Measurements from ENCODE around the gene DPH2.

The DPH2 gene

DNA sequence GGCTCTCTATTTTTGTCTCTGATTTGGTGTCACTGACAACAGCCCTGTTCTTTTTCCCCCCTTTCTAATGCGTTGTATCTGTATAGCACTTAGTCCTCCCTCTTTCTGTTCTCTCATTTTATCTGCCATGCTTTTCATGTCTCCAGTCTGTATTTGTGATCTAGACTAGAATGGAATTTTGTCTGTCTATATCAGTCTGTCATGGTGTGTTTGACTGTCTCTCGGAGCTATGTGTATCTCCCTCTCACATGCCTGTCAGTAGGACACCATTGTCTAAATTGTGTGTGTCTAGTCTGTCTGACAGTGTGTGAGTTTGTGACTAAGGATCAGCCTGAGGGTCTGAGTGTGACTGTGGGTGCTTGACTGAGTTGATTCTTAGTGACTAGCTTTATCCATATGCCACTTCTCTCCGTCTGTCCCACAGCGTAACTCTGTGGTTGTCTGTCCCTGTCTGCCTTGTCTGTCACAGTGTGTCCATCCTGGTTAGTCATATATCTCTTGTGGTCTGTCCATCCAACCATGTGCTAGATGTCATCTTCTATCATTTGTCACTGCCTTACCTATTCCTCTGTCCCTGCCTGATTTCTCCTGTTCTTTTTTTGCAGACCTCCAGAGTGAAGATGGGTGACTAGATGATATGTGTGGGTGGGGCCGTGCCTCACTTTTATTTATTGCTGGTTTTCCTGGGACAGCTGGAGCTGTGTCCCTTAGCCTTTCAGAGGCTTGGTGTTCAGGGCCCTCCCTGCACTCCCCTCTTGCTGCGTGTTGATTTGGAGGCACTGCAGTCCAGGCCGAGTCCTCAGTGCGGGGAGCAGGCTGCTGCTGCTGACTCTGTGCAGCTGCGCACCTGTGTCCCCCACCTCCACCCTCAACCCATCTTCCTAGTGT lies 7.8 kb downstream of the DPH2 start:
- no peak for DNase-seq
- in situ Hi-C loops (cut with HindIII; ENCODE audit: low pct_ligation_motif_present, low pct_unique_long_range_greater_than_20kb, low sequenced_read_pairs) = no loop called here

DNA sequence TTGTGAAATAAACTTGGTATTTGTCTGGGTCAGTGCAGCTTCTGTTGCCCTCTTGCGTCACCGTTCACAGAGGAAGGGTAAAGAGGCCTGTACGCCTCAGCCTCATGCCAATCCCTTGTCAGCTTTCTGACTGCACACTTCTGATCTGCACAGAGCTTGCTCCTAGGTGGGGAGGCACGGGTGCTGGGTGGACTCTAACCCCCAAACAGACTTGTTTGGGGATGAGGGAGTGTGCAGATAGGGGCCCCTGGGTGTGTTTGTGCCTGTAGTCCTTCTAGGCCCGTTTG lies 8.4 kb downstream of the DPH2 start:
- no peak for DNase-seq
- in situ Hi-C loops (cut with HindIII; ENCODE audit: low pct_ligation_motif_present, low pct_unique_long_range_greater_than_20kb, low sequenced_read_pairs) = no loop called here

DNA sequence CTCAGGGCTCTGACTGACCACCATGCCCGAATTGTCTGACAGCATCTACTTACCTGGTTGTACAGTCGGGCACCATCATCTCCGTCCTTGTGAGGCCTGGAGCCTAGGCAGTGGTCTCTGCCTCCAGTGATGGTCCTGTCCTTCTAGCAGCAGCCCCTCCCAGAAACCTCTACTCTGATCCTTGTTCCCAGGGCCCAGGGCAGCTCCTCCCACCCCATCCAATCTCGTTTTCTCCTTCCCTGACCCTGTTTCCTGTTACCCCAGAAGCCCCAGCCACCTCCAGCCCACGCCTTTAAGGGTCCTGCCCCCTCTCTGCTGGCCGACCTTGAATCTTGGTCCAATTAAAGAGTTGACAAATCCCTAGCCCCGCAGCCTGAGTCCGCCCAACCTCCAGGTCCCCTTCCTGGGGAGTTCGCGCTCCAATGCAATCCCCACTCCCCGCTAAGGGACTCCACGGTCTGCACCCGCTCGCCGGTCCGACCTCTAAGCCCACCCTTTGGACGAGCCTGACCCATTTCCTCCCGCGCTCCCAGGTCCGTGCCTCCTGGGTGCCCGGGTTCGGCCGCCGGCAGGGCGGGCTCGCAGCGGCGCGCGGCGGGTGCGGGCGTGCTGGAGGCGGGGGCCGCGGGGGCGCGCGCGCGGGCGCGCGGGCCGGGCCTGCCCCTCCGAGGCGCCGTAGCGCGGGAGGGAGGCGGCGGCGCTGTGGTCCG lies 8.9 kb downstream of the DPH2 start, which contains the start of gene B4GALT2:
Gene B4GALT2, plus strand, starts transcription at position 660 of the 710 bp plus-strand sequence. CDS start 1,951 bp downstream, outside the sequence.
- peak; percentile 36 for DNase-seq
- in situ Hi-C loops (cut with HindIII; ENCODE audit: low pct_ligation_motif_present, low pct_unique_long_range_greater_than_20kb, low sequenced_read_pairs) = no loop called here

DNA sequence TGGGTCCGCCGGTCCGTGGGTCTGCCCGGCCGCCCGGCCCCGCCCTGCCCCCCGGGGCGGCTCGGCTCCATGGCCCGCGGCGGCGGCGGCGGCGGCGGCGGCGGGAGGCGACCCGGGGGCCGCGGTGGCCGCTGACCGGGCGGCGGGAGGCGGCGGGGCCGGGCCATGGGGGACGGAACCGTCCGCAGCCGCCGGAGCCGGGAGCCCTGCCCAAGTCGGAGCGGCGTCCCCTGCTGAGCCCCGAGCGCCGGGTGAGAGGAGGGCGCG lies 9.4 kb downstream of the DPH2 start:
- no peak for DNase-seq
- in situ Hi-C loops (cut with HindIII; ENCODE audit: low pct_ligation_motif_present, low pct_unique_long_range_greater_than_20kb, low sequenced_read_pairs) = no loop called here

DNA sequence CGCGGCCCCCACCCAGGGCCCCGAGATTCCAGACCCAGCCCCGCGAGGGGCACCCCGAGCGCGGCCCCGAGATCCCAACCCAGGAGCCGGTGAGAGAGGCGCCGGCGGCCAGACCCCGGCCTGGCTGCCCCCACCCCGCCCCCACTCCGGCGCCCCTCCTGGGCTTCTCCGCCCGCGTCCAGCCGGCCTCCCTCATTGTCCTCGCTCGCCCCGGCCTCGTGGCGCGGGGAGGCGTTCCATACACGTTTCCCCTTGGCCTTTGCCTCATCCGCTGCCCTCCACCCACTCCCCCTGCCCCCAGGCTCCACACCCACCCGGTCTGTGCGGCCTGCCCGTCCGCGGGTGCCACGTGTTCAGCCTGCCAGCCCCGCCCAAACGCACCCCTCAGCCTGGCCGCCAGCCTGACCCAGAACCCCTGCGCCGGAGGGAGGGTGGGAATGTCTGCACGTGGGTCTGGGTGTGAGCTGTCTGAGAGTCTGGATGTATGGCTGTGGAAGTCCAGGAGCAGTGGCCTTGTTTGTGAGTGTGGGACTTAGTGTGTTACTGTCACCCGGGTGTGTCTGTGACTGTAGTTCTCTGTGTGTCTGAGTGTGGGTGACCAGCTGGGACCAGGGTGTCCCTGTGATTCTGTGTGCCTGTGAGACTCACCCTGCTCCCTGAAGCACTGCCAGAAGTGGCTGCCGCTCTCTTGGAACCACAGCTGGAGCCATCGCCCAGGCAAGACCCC lies 9.9 kb downstream of the DPH2 start:
- peak; percentile 25 for DNase-seq
- in situ Hi-C loops (cut with HindIII; ENCODE audit: low pct_ligation_motif_present, low pct_unique_long_range_greater_than_20kb, low sequenced_read_pairs) = no loop called here

DNA sequence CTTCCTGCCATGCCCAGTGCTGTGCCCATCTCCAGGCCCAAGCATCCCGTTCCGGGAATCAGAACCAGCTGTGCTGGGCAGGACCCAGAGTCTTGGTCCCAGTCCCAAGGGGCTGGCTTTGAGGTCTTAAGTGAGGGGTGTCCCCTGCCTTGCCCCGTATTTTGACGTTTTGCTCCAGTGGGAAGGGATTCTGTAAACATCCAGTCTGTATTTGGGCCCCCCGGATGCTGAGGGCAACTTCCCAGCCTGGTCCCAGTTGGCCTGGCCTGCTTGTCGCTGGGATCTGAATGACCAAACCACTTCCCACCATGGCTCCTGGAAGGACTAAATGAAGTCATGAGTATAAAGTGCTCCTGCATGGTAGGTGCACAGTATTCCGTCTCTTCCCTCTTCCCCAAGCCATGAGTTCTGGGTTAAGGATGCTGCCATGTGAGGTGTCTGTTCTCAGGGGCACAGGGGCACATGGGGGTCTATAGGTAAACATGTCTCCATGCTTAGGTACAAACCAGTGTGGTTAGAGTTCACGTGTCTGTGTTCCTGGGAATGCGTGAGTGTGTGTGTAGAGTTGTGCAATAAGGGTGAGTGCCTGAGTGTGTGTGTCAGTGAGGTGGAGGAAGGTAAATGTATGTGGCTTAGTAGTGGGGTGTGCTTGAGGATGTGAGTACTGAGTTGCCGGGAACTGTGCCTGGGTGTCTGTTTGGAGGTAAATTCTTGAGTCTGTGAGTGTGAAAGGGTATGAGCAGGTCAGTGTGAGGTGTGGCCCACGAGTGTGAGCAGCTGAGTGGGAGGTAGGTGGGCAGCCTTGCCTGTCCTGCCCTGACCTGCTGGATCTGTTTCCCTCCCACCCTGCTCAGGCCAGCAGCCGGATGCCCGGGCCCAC lies 10.7 kb downstream of the DPH2 start:
- DNase-seq = no peak
- in situ Hi-C loops (cut with HindIII; ENCODE audit: low pct_ligation_motif_present, low pct_unique_long_range_greater_than_20kb, low sequenced_read_pairs) = no loop called here

DNA sequence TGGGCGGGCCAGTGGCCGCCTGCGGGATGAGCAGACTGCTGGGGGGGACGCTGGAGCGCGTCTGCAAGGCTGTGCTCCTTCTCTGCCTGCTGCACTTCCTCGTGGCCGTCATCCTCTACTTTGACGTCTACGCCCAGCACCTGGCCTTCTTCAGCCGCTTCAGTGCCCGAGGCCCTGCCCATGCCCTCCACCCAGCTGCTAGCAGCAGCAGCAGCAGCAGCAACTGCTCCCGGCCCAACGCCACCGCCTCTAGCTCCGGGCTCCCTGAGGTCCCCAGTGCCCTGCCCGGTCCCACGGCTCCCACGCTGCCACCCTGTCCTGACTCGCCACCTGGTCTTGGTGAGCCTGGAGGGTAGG lies 11.3 kb downstream of the DPH2 start:
- in situ Hi-C loops (cut with HindIII; ENCODE audit: low pct_ligation_motif_present, low pct_unique_long_range_greater_than_20kb, low sequenced_read_pairs) = no loop called here
- DNase-seq = no peak

DNA sequence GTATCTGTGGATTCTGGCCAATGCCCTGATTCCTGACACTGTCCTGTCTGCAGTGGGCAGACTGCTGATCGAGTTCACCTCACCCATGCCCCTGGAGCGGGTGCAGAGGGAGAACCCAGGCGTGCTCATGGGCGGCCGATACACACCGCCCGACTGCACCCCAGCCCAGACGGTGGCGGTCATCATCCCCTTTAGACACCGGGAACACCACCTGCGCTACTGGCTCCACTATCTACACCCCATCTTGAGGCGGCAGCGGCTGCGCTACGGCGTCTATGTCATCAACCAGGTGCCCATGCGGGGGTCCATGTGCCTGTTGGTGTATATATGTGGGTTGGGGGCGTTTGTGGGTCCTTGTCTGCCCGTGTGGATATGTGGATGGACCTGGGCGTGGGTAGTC lies 11.8 kb downstream of the DPH2 start:
- no peak for DNase-seq
- in situ Hi-C loops (cut with HindIII; ENCODE audit: low pct_ligation_motif_present, low pct_unique_long_range_greater_than_20kb, low sequenced_read_pairs) = no loop called here

DNA sequence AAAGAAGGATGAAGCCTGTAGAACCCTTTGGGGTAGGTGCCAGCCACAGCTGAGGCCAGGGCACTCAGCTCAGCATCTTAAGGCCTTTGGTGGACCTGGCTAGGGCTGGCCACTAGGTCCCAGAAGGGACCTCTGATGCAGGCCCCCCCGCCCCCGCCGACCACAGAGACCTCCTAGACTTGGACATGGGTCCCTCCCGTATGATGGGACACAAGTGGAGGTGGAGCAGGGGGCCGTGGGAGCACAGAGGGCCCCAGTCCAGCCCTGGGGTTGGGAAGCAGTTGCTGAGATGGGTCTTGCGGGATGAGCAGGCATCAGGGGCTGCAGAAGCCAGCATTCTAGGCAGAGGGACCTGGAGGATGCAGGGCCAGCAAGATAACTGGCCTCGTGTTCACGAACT lies 12.4 kb downstream of the DPH2 start:
- no peak for DNase-seq
- in situ Hi-C loops (cut with HindIII; ENCODE audit: low pct_ligation_motif_present, low pct_unique_long_range_greater_than_20kb, low sequenced_read_pairs) = no loop called here

DNA sequence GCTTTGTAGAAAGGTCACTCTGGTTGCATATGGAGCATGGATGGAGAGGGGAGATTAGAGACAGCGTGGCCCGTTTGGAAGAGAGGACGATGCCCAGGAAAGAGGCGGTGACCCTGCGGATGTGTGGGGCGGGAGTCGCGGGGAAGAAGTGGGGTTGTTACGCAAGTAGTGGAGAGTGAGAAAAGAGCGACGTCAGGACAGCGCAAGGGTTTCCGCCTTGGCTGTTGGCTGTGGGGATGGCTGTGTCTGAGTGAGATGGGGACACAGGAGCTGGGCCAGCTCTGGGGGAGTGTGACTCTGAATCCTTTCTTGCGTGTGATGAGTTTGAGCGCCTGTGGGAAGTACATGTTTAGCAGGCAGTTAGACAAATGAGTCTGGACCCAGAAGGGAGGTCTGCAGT lies 13.0 kb downstream of the DPH2 start:
- DNase-seq = no peak
- in situ Hi-C loops (cut with HindIII; ENCODE audit: low pct_ligation_motif_present, low pct_unique_long_range_greater_than_20kb, low sequenced_read_pairs) = no loop called here

DNA sequence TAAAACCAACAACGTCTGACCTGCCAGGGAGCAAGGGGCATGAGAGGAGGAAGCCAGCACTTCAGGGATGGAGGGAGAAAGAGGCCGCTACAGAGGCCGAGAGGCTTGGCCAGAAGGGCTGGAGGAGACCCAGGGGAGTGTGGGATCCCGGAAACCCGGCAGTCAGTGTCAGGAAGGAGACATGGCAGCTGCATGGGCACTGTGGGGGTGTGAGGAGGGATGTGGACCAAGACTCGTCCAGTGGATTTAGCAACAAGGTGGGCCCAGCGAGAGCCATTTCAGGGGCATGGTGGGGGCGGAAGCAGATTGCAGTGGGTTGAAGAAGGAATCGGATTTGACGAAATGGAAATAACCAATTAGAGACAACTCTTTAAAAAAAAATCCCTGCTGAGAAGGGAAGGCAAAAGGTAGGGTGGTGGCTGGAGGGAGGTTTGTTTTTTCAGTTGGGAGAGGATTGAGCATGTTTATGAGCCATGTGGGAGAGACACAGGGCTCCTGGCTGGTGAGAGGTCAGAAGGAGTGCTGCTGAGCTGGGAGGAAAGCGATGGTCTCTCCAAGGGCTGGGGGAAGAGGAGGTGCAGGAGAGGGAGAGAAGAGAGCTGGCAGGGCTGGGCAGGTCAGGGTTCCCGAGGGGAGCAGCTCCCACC lies 13.6 kb downstream of the DPH2 start:
- DNase-seq = no peak
- in situ Hi-C loops (cut with HindIII; ENCODE audit: low pct_ligation_motif_present, low pct_unique_long_range_greater_than_20kb, low sequenced_read_pairs) = no loop called here

DNA sequence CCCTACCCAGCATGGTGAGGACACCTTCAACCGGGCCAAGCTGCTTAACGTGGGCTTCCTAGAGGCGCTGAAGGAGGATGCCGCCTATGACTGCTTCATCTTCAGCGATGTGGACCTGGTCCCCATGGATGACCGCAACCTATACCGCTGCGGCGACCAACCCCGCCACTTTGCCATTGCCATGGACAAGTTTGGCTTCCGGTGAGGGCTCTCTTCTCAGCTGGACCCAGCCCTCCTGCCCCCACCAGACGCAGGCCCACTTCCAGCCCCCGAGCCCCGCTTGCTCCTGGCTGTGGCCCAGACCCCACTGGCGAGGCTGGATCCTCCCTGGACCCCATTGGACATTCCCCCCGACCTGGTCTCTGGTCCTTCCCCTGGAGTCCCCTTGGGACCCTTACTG lies 15.0 kb downstream of the DPH2 start:
- DNase-seq = no peak
- in situ Hi-C loops (cut with HindIII; ENCODE audit: low pct_ligation_motif_present, low pct_unique_long_range_greater_than_20kb, low sequenced_read_pairs) = no loop called here

DNA sequence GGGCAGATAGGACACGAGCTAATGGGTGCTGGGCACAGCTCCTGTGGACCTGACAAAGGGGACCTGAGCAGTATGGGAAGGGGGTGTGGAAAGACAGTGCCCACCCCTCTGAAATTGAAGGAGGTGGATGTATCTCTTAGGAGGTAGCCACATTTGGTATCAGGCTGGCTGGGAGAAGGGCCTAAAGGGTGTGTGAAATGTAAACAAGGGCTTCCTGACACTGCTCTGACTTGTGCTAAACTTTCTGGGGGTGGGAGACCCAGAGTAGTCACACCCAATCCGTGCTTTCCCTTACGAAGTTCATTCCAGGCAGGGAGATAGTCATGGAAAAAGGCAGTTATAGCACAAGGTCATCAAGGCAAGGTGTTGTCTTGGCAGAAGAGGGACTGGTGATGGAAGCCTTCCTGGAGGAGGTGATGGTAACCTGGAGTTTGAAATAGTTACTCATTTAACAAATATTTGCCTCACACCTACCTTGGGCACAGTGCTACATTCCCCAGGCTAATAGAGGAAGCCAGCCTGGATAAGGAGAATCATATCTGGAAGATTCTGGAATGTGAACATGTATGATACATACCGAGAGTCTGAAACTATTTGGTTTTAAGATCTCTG lies 16.3 kb downstream of the DPH2 start:
- DNase-seq = no peak
- in situ Hi-C loops (cut with HindIII; ENCODE audit: low pct_ligation_motif_present, low pct_unique_long_range_greater_than_20kb, low sequenced_read_pairs) = no loop called here

DNA sequence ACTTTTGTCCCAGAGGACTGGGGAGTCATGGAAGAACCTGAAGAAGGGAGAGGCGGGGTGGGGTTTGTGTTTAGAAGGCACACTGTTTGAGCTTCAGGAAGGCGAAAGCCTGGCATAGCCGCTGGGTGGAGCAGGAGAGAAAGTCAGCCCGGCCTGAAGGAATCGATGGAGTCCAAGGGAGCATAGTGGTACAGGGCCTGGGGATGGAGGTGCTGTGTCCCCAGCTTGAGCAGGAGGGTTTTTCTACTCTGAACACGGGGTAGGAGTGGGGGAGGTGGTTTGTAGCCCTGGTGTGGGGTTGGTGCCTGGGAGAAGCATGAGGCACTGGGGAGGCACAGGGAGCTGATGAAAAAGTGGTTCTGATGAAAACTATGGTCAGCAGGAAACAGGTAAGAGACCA lies 16.9 kb downstream of the DPH2 start:
- in situ Hi-C loops (cut with HindIII; ENCODE audit: low pct_ligation_motif_present, low pct_unique_long_range_greater_than_20kb, low sequenced_read_pairs) = no loop called here
- no peak for DNase-seq

DNA sequence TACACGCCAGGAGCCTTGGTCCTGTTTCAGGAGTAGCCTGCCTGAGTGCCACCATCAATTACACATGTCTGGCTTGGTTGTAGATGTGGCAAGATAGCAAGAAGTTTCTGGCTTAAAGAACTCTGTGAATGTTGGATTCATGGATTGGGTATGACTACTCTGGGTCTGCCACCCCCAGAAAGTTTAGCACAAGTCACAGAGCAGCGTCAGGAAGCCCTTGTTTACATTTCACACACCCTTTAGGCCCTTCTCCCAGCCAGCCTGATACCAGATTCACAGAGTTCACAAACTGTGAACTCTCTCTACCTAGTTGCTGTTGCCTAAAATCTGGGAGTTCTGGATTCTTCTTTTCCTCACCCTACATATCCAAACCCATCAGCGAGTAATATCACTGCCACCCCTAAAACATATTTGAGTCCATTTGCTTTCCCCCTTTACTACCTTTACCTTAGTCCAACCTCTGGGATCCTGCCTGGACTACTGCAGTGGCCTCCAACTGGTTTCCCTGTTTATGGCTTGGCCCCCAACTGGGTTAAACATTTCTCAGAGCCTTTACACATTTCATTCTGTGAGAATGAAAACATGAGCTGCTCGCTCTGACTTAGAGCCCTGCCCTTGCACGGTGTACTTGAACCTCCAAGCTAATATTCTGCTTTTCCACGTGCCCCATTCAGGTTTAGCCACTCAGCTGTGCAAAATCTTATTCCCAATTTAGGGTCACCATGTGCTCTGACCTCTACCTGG lies 17.5 kb downstream of the DPH2 start:
- DNase-seq = no peak
- in situ Hi-C loops (cut with HindIII; ENCODE audit: low pct_ligation_motif_present, low pct_unique_long_range_greater_than_20kb, low sequenced_read_pairs) = no loop called here

DNA sequence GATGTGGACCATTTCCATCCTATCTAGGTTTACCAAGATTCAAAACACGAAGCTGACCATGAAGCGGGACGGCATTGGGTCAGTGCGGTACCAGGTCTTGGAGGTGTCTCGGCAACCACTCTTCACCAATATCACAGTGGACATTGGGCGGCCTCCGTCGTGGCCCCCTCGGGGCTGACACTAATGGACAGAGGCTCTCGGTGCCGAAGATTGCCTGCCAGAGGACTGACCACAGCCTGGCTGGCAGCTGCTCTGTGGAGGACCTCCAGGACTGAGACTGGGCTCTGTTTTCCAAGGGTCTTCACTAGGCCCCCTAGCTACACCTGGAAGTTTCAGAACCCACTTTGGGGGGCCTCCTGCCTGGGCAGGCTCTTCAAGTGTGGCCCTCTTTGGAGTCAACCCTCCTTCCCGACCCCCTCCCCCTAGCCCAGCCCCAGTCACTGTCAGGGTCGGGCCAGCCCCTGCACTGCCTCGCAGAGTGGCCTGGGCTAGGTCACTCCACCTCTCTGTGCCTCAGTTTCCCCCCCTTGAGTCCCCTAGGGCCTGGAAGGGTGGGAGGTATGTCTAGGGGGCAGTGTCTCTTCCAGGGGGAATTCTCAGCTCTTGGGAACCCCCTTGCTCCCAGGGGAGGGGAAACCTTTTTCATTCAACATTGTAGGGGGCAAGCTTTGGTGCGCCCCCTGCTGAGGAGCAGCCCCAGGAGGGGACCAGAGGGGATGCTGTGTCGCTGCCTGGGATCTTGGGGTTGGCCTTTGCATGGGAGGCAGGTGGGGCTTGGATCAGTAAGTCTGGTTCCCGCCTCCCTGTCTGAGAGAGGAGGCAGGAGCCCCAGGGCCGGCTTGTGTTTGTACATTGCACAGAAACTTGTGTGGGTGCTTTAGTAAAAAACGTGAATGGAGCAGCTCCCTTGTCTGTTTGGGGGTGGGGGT lies 20.7 kb downstream of the DPH2 start:
- DNase-seq = peak; percentile 5
- in situ Hi-C loops (cut with HindIII; ENCODE audit: low pct_ligation_motif_present, low pct_unique_long_range_greater_than_20kb, low sequenced_read_pairs) = no loop called here

DNA sequence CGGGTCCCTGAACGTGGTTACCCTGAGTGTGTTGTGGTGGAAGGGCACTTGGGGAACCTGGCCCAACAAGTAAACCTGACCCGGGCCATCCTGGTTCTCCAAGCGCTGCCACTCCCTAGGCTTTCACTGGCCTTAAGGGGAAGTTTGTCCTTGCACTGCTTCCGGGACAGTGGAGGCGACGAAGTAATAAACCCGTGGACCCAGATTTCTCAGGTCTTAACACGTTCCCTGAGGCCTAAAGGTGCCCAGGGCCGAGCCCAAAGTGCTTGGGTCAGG lies 21.3 kb downstream of the DPH2 start:
- no peak for DNase-seq
- in situ Hi-C loops (cut with HindIII; ENCODE audit: low pct_ligation_motif_present, low pct_unique_long_range_greater_than_20kb, low sequenced_read_pairs) = no loop called here

Data from ACHN (cell line).